Thyroid gland (tissue), 4 donors: ENCODE measurements around the gene E2F8. TPM values are rescaled to one million over a fixed set of nuclear protein-coding genes. Genes with fewer than 3 reads are reported as not detected.

Experiments used
- DNase-seq, 2 donors: peaks; one replicate each; pipeline ENCODE4 v3.0.0-alpha.2; 2019
- H3K27ac ChIP-seq, 3 donors: fragments of 200-600 bp; sonication (generic); 1 replicate in 2 of 3; 2 replicates in 1 of 3; pipeline ENCODE4 v1.5.1; 2016 to 2019; ENCODE audit warnings: mild to moderate bottlenecking in 1 of 3, moderate library complexity in 1 of 3
- H3K27me3 ChIP-seq: fragments of 200-600 bp; sonication (generic); one replicate; pipeline ENCODE4 v1.5.1; 2019
- H3K36me3 ChIP-seq, 2 donors: fragments of 200-600 bp; sonication (generic); one replicate each; pipeline ENCODE4 v1.5.1; 2016 to 2019
- H3K4me1 ChIP-seq, 2 donors: fragments of 200-600 bp; sonication (generic); one replicate each; pipeline ENCODE4 v1.5.1; 2017 to 2019
- H3K4me3 ChIP-seq, 3 donors: fragments of 200-600 bp; sonication (generic); replicated peaks in 1 of 3; 1 replicate in 2 of 3; 2 replicates in 1 of 3; pipeline ENCODE4 v1.5.1; 2016; ENCODE audit warnings: mild to moderate bottlenecking in 1 of 3
- H3K9me3 ChIP-seq: fragments of 200-600 bp; sonication (generic); one replicate; pipeline ENCODE4 v1.5.1; 2017
- CTCF ChIP-seq, 6 experiments: fragments of 200-600 bp in 3 of 6; fragments of 450-650 bp in 3 of 6; sonication (generic) in 3 of 6; IDR thresholded peaks; one replicate each; pipeline ENCODE4 v1.5.1; 2016 to 2019; ENCODE audit warnings: antibody characterized with exemption in 6 of 6, mild to moderate bottlenecking in 2 of 6, inconsistent platforms in 1 of 6, moderate library complexity in 1 of 6
- POLR2A ChIP-seq, 2 donors: fragments of 450-650 bp; IDR thresholded peaks; one replicate each; pipeline ENCODE4 v1.6.1; 2017; ENCODE audit warnings: antibody characterized with exemption in 2 of 2, mild to moderate bottlenecking in 2 of 2, moderate library complexity in 1 of 2
- WGBS, 2 donors: methylation state at CpG; one replicate each; pipeline ENCODE4 v1.1.5; 2017; 5-methylcytosine and 5-hydroxymethylcytosine counted together
- intact Hi-C: fragments of 100-400 bp; cut with DNase I; formaldehyde crosslinking; loops from one replicate; pipeline ENCODE4 v1.15.1; 2023
- total RNA-seq, 4 donors: library from RNA; depleted of rRNA; stranded (reverse); fragments of >200 nt; gene quantifications; one replicate each; pipeline ENCODE4 v1.2.3, GENCODE V29; 2016

E2F8 gene
- total RNA-seq, 4 donors from 2014 or later, result not detected

GRCh38 chr11:19218786-19219460 is 21.8 kb downstream of the E2F8 start:
- no peaks in the 10 kb centered on the region for H3K9me3 ChIP-seq
- peak in 1 of 2 donors; percentile 24 for DNase-seq
- no peaks in the 10 kb centered on the region for H3K27me3 ChIP-seq
- no peaks in the 10 kb centered on the region for H3K4me1 ChIP-seq
- no peak for TF ChIP-seq CTCF (IDR thresholded peaks at IDR 0.05)
- H3K4me3 ChIP-seq, result no peak overlapping the region
- WGBS, 2 donors, result 86% methylated on average over 15 of the region's 15 CpGs
- no peak overlapping the region for H3K27ac ChIP-seq
- no peaks in the 10 kb centered on the region for H3K36me3 ChIP-seq
- intact Hi-C loops, result no loop called here

- Histone ChIP-seq H3K9me3 (no peaks in the 10 kb centered on the region), H3K36me3 (no peaks in the 10 kb centered on the region), H3K4me1 (no peaks in the 10 kb centered on the region), H3K27ac (no peak overlapping the region), H3K27me3 (no peaks in the 10 kb centered on the region), H3K4me3 (no peak overlapping the region)
- DNase-seq, result peak; percentile 6 to 9
- 57 to 60% methylated on average over 3 of the region's 3 CpGs for WGBS, 2 donors
- intact Hi-C loops, result no loop called here
- no peak for TF ChIP-seq POLR2A (IDR thresholded peaks at IDR 0.05)
- TF ChIP-seq CTCF (IDR thresholded peaks at IDR 0.05), result no peak
Measured at GRCh38 chr11:19218216-19218615, 22.5 kb downstream of the E2F8 start.

GRCh38 chr11:19216709-19217374 is 23.9 kb downstream of the E2F8 start:
- Histone ChIP-seq H3K4me3 (no peak overlapping the region), H3K27me3 (no peaks in the 10 kb centered on the region), H3K4me1 (no peaks in the 10 kb centered on the region), H3K27ac (no peak overlapping the region), H3K9me3 (no peaks in the 10 kb centered on the region), H3K36me3 (no peaks in the 10 kb centered on the region)
- 39 to 47% methylated on average over 3 of the region's 3 CpGs for WGBS, 2 donors
- no peak for TF ChIP-seq POLR2A (IDR thresholded peaks at IDR 0.05)
- TF ChIP-seq CTCF (IDR thresholded peaks at IDR 0.05), result no peak
- DNase-seq, result no peak
- intact Hi-C loops, result no loop called here

GRCh38 chr11:19216021-19216420 is 24.7 kb downstream of the E2F8 start:
- Histone ChIP-seq H3K9me3 (no peaks in the 10 kb centered on the region), H3K27me3 (no peaks in the 10 kb centered on the region), H3K36me3 (no peaks in the 10 kb centered on the region), H3K4me1 (no peaks in the 10 kb centered on the region), H3K27ac (no peak overlapping the region), H3K4me3 (no peak overlapping the region)
- TF ChIP-seq CTCF (IDR thresholded peaks at IDR 0.05) (no peak), POLR2A (IDR thresholded peaks at IDR 0.05) (no peak)
- no peak for DNase-seq
- 86 to 93% methylated on average over 4 of the region's 4 CpGs for WGBS, 2 donors
- intact Hi-C loops, result no loop called here

- DNase-seq, result no peak
- 62 to 72% methylated on average over 4 of the region's 4 CpGs for whole genome bisulfite sequencing, 2 donors
- Histone ChIP-seq H3K27me3 (no peaks in the 10 kb centered on the region), H3K4me1 (no peaks in the 10 kb centered on the region), H3K9me3 (no peaks in the 10 kb centered on the region), H3K27ac (no peak overlapping the region), H3K4me3 (no peak overlapping the region), H3K36me3 (no peaks in the 10 kb centered on the region)
- intact Hi-C loops, result no loop called here
- TF ChIP-seq CTCF (IDR thresholded peaks at IDR 0.05) (no peak), POLR2A (IDR thresholded peaks at IDR 0.05) (no peak)
Measured at GRCh38 chr11:19209617-19210370, 31.0 kb downstream of the E2F8 start.
